Cardiac fibroblast (primary cell): Measurements from ENCODE around the gene RPA1.
A peak's percentile ranks its signal among the peaks of the same experiment; 100 is the strongest.

Experiments used
- DNase-seq, 2 donors: peaks; one replicate each; pipeline versions ENCODE4 v3.0.0 to v3.0.0-alpha.2; 2010; ENCODE audit warnings: low read depth in 2 of 2
- H3K4me3 ChIP-seq, 2 donors: replicated peaks in 1 of 2; 1 replicate in 1 of 2; 2 replicates in 1 of 2; pipeline ENCODE4 v1.5.1; 2011; ENCODE audit warnings: low read depth in 2 of 2, low read length in 2 of 2, mild to moderate bottlenecking in 2 of 2, moderate library complexity in 1 of 2
- TF ChIP-seq, protein P1 (sequence below): IDR thresholded peaks from one replicate; pipeline ENCODE4 v1.5.1; 2011; ENCODE audit warnings: low read depth, mild to moderate bottlenecking, low read length, inconsistent platforms

Gene RPA1

DNA sequence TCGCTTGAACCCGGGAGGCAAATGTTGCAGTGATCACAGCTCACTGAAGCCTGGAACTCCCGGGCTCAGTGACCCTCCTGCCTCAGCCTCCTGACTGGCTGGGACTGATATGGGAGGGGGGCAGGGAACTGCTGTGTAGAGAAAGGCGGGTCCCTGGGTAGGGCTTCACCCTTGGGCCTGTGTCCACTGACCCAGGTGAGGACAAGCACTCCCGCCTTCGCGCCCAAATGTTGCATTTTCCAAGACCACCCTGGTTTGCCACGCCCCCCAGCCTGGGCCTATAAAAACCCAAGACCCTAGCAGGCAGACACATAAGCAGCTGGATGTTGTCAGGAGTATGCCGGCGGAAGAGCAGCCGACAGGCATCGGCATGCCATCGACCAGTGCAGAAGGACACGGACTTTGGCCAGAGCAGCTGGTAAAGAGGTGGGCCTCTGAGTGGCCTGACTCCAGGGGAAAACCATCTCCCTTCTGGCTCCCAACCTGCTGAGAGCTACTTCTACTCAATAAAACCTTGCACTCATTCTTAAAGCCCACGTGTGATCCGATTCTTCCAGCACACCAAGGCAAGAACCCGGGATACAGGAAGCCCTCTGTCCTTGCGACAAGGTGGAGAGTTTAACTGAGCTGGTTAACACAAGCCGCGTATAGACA is 19.2 kb upstream of the RPA1 start:
- TF ChIP-seq, protein P1, sequence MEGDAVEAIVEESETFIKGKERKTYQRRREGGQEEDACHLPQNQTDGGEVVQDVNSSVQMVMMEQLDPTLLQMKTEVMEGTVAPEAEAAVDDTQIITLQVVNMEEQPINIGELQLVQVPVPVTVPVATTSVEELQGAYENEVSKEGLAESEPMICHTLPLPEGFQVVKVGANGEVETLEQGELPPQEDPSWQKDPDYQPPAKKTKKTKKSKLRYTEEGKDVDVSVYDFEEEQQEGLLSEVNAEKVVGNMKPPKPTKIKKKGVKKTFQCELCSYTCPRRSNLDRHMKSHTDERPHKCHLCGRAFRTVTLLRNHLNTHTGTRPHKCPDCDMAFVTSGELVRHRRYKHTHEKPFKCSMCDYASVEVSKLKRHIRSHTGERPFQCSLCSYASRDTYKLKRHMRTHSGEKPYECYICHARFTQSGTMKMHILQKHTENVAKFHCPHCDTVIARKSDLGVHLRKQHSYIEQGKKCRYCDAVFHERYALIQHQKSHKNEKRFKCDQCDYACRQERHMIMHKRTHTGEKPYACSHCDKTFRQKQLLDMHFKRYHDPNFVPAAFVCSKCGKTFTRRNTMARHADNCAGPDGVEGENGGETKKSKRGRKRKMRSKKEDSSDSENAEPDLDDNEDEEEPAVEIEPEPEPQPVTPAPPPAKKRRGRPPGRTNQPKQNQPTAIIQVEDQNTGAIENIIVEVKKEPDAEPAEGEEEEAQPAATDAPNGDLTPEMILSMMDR = no peak

DNA sequence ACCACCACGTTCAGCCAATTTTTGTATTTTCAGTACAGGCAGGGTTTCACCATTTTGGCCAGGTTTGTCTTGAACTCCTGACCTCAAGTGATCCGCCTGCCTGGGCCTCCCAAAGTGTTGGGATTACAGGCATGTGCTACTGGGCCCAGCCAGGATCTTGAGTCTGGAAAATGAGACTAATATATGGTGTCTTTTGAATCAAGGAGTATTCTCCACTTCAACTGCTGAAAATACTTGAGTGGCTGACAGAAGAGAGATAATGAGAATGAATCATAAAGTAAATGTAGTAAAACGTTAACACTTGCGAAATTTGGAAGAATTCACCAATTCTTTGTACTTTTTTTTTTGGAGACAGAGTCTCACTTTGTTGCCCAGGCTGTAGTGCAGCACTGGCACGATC is 16.7 kb upstream of the RPA1 start:
- no peak overlapping the region for H3K4me3 ChIP-seq
- DNase-seq = peak; percentile 17 to 81
- TF ChIP-seq, protein P1 = no peak

More for the DNA sequence above, 19.2 kb upstream of the RPA1 start:
- no peak overlapping the region for H3K4me3 ChIP-seq
- no peak for DNase-seq

DNA sequence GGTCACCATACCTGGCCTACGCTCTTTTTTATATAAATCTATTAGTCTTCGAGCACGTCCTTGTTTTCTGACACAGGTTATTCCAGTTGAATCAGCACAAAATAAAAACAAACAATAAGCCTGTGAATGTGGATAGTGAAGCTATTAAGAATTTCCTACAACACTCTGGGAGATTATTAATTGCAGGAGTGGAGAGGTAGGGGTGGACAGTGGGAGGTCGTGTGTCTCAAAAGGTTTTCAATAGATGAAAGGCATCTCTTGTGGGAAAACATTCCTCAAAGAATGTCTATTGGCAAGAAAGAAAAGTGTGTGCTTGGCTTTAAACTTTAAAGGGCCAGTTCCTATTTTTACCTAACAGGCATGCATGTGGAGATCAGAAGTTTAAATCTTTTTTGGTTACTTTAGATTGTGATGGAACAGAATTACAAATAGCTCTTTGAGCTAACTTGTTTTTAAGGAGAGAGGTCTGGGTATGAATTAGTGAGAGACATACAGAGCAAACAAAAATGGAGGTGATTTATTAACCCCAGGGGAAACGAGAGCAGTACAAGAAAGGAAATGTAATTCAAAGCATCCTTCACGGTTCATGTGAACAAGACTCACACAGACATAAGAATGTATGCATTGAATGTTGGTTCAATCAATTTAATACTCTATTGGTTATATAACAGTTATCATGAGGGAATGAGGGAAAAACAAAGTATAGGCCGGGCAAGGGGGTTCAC is 9.1 kb upstream of the RPA1 start:
- DNase-seq = no peak
- H3K4me3 ChIP-seq = no peak overlapping the region
- TF ChIP-seq, protein P1 = no peak

DNA sequence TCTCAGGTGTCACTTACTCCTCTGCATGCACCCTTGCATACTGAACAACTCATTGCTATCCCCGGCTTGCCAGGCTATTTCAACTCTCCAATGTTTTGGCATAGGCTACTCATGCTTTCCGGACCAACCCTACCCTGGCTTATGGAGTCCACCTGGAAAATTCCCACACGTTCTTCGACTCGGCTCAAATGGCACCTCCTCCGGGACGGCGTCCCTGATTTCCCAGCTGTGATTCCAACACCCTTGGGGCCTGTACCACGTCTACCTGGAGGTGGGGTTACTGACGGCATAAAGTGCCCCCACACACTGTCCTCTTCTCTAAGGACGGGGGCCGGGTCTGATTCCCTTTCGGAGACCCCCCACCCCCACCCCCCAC is 601 bp upstream of the RPA1 start:
- TF ChIP-seq, protein P1 = no peak
- H3K4me3 ChIP-seq = peak overlapping the region; percentile 74 to 94
- peak; percentile 16 to 30 for DNase-seq

DNA sequence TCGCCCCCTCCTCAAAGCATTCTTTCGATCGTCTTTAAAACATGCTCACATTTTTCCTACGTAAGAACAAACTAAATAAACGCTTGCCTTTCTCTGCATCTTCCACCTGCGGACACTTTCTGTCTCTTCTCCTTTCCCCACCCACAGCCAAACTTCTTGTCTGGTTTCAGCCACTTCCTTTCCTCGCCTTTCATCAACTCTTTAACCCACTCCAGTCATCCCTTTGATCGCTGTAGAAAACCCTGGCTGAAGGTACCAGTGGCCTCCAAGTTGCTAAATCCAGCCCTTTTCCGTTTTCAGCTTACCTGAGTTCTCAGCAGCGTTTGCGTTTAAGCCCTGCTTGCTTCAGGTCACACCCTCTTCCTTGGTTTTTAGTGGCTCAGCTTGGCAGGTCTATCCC is 483 bp downstream of the RPA1 start:
- H3K4me3 ChIP-seq = peak overlapping the region; percentile 63 to 94
- DNase-seq = peak; percentile 5 to 13
- TF ChIP-seq, protein P1 = no peak

DNA sequence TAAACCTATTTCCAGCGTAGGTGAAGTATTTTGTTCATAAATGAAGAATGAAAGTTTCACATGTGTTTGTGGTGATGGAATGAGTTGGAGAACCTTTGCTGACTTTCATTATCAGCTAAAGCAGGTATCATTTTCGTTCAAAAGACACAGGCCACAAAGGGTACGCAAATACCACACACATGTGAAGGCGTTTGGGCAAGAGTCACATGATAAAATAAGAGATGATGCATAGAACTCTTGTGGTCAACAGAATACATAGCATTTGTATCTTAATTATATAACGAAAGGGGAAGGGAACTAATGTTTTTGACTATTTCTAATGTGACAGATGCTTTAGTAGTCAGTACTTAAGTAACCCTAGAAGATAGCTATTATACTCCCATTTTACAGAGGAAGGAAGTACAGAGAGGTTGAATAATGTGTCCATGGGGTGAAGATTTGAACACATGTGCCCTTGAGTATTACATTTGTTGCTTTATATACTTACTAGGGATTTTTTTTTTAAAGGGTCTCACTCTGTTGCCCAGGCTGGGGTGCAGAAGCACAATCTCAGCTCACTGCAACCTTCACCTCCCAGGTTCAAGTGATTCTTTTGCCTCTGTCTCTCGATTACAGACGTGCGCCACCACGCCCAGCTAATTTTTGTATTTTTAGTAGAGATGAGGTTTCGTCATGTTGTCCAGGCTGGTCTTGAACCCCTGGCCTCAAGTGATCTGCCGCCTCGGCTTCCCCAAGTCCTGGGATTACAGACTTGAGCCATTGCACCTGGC is 4.8 kb downstream of the RPA1 start:
- no peak overlapping the region for H3K4me3 ChIP-seq
- DNase-seq = no peak
- TF ChIP-seq, protein P1 = no peak
